H1 (cell line): ENCODE data around the gene ABHD2. TPM values are rescaled to one million over a fixed set of nuclear protein-coding genes. Genes with fewer than 3 reads are reported as not detected.
A peak's percentile ranks its signal among the peaks of the same experiment; 100 is the strongest.

Experiments
- CTCF ChIA-PET: fragments of 300-600 bp; sonication (Branson Sonifier 250); formaldehyde crosslinking; loops from one replicate; lab custom pipeline; 2021; ENCODE audit not compliant: partially characterized antibody; lab: Charles Lee
- POLR2A ChIA-PET: fragments of 300-600 bp; sonication (Branson Sonifier 250); formaldehyde crosslinking; loops from one replicate; lab custom pipeline; 2021; ENCODE audit warnings: inconsistent platforms; ENCODE audit not compliant: partially characterized antibody; lab: Charles Lee
- DNase-seq, 2 experiments: peaks; one replicate each; pipeline versions ENCODE4 v3.0.0 to v3.0.0-alpha.2; 2010 to 2022; ENCODE audit warnings: low spot score in 2 of 2, low read depth in 1 of 2, mixed read lengths in 1 of 2
- FAIRE-seq: peaks from 2 replicates; lab custom pipeline; 2011; peaks lifted over from hg19 to GRCh38; lab: Jason Lieb, UNC
- H2AFZ ChIP-seq: 2 replicates; pipeline ENCODE4 v1.8.1; 2012; ENCODE audit warnings: low read length, inconsistent platforms
- H2AK5ac ChIP-seq: 2 replicates; pipeline ENCODE4 v1.6.1; 2013; ENCODE audit warnings: low read depth, low read length
- H2BK120ac ChIP-seq: replicated peaks from 2 replicates; pipeline ENCODE3; 2013; ENCODE audit warnings: low read depth, low read length, inconsistent platforms
- H2BK12ac ChIP-seq: 2 replicates; pipeline ENCODE4 v1.6.1; 2013; ENCODE audit warnings: low read depth, low read length
- H2BK15ac ChIP-seq: 2 replicates; pipeline ENCODE4 v1.6.1; 2013; ENCODE audit warnings: low read length
- H2BK20ac ChIP-seq: 2 replicates; pipeline ENCODE4 v1.6.1; 2013; ENCODE audit warnings: low read length
- H2BK5ac ChIP-seq: 2 replicates; pipeline ENCODE4 v1.6.1; 2013; ENCODE audit warnings: low read depth, low read length
- H3K14ac ChIP-seq: 2 replicates; pipeline ENCODE4 v1.6.1; 2013; ENCODE audit warnings: inconsistent platforms; ENCODE audit not compliant: insufficient read length
- H3K18ac ChIP-seq: 2 replicates; pipeline ENCODE4 v1.6.1; 2013; ENCODE audit warnings: low read length; ENCODE audit errors: extremely low read depth
- H3K23ac ChIP-seq: 2 replicates; pipeline ENCODE4 v1.6.1; 2013; ENCODE audit warnings: inconsistent platforms; ENCODE audit not compliant: insufficient read length
- H3K23me2 ChIP-seq: 2 replicates; pipeline ENCODE4 v1.6.1; 2013; ENCODE audit warnings: low read depth, low read length
- H3K27ac ChIP-seq: 2 replicates; pipeline ENCODE4 v1.6.1; 2011; ENCODE audit warnings: low read depth, low read length, inconsistent platforms
- H3K27me3 ChIP-seq, 4 experiments: replicated peaks in 1 of 4; 1 replicate in 1 of 4; 2 replicates in 3 of 4; pipeline versions ENCODE4 v1.6.1 to v1.8.1; 2011 to 2013; ENCODE audit warnings: low read length in 3 of 4, mild to moderate bottlenecking in 3 of 4, inconsistent platforms in 2 of 4, mixed read lengths in 2 of 4, moderate library complexity in 1 of 4; ENCODE audit not compliant: control insufficient read depth in 3 of 4, insufficient read depth in 3 of 4; ENCODE audit errors: extremely low read depth in 1 of 4
- H3K36me3 ChIP-seq, 4 experiments: 2 replicates each; pipeline versions ENCODE4 v1.6.1 to v1.8.1; 2011 to 2013; ENCODE audit warnings: mild to moderate bottlenecking in 4 of 4, low read length in 3 of 4, moderate library complexity in 2 of 4, control low read depth in 1 of 4, inconsistent platforms in 1 of 4; ENCODE audit not compliant: insufficient read depth in 4 of 4, control insufficient read depth in 2 of 4
- H3K4ac ChIP-seq: replicated peaks from 2 replicates; pipeline ENCODE3; 2013; ENCODE audit warnings: low read length, low read depth, mixed read lengths, inconsistent platforms; ENCODE audit not compliant: insufficient read length
- H3K4me1 ChIP-seq, 4 experiments: replicated peaks in 1 of 4; 1 replicate in 1 of 4; 2 replicates in 3 of 4; pipeline versions ENCODE4 v1.6.1 to v1.8.1; 2011 to 2013; ENCODE audit warnings: low read length in 3 of 4, inconsistent platforms in 2 of 4, mixed read lengths in 1 of 4; ENCODE audit not compliant: insufficient read depth in 4 of 4, control insufficient read depth in 3 of 4
- H3K4me2 ChIP-seq, 2 experiments: 2 replicates each; pipeline versions ENCODE4 v1.6.1 to v1.8.1; 2011 to 2013; ENCODE audit warnings: low read depth in 2 of 2, low read length in 2 of 2, control low read depth in 1 of 2, inconsistent platforms in 1 of 2, mild to moderate bottlenecking in 1 of 2; ENCODE audit not compliant: insufficient read depth in 1 of 2
- H3K4me3 ChIP-seq, 4 experiments: fragments of 200-600, 300-600 bp in 1 of 4; sonication (generic), shearing (Covaris generic), sonication (Bioruptor Twin) in 1 of 4; 2 replicates each; pipeline versions ENCODE4 v1.5.1 to v1.8.1; 2011 to 2016; ENCODE audit warnings: low read length in 4 of 4, low read depth in 3 of 4, control low read depth in 2 of 4, inconsistent platforms in 2 of 4, mild to moderate bottlenecking in 2 of 4, mixed read lengths in 1 of 4, moderate library complexity in 1 of 4; ENCODE audit not compliant: insufficient read depth in 2 of 4; ENCODE audit errors: extremely low read depth in 1 of 4
- H3K56ac ChIP-seq: replicated peaks from 2 replicates; pipeline ENCODE3; 2013; ENCODE audit warnings: low read depth, mild to moderate bottlenecking, mixed read lengths, low read length, inconsistent platforms; ENCODE audit not compliant: insufficient read length
- H3K79me1 ChIP-seq: 2 replicates; pipeline ENCODE4 v1.6.1; 2013; ENCODE audit warnings: low read depth, low read length, control low read depth
- H3K79me2 ChIP-seq, 2 experiments: 2 replicates each; pipeline versions ENCODE4 v1.6.1 to v1.8.1; 2012 to 2013; ENCODE audit warnings: low read length in 2 of 2, mild to moderate bottlenecking in 2 of 2, inconsistent platforms in 1 of 2; ENCODE audit not compliant: insufficient read depth in 2 of 2, control insufficient read depth in 1 of 2
- H3K9ac ChIP-seq, 4 experiments: replicated peaks in 1 of 4; 1 replicate in 1 of 4; 2 replicates in 3 of 4; pipeline versions ENCODE4 v1.6.1 to v1.8.1; 2011 to 2013; ENCODE audit warnings: low read depth in 3 of 4, low read length in 3 of 4, control low read depth in 2 of 4, mild to moderate bottlenecking in 2 of 4, moderate library complexity in 2 of 4, inconsistent platforms in 1 of 4; ENCODE audit errors: extremely low read depth in 1 of 4
- H3K9me3 ChIP-seq, 2 experiments: 2 replicates each; pipeline versions ENCODE4 v1.6.1 to v1.8.1; 2012 to 2013; ENCODE audit warnings: mild to moderate bottlenecking in 2 of 2, moderate library complexity in 2 of 2, control low read depth in 1 of 2, inconsistent platforms in 1 of 2, low read depth in 1 of 2, low read length in 1 of 2, mixed read lengths in 1 of 2; ENCODE audit not compliant: insufficient read depth in 2 of 2
- H4K20me1 ChIP-seq, 2 experiments: replicated peaks in 1 of 2; 2 replicates each; pipeline versions ENCODE3 to v1.8.1; 2011 to 2013; ENCODE audit warnings: inconsistent platforms in 2 of 2, low read length in 2 of 2, mild to moderate bottlenecking in 1 of 2; ENCODE audit not compliant: insufficient read depth in 2 of 2, control insufficient read depth in 1 of 2
- H4K5ac ChIP-seq: 2 replicates; pipeline ENCODE4 v1.6.1; 2013; ENCODE audit warnings: low read length, low read depth, mixed read lengths, inconsistent platforms; ENCODE audit not compliant: insufficient read length
- H4K8ac ChIP-seq: 2 replicates; pipeline ENCODE4 v1.8.0; 2013; ENCODE audit warnings: mild to moderate bottlenecking, moderate library complexity, low read length, inconsistent platforms; ENCODE audit not compliant: insufficient read depth; ENCODE audit errors: extremely low read depth
- H4K91ac ChIP-seq: replicated peaks from 2 replicates; pipeline ENCODE3; 2013; ENCODE audit warnings: low read length, mixed read lengths, inconsistent platforms; ENCODE audit not compliant: insufficient read length
- BACH1 ChIP-seq: IDR thresholded peaks from 2 replicates; pipeline ENCODE4 v1.6.1; 2012; ENCODE audit warnings: low read length, improper control_type of control experiment
- JUND ChIP-seq: IDR thresholded peaks from 2 replicates; pipeline ENCODE4 v1.6.1; 2011; ENCODE audit warnings: mild to moderate bottlenecking, improper control_type of control experiment, low read length
- KDM4A ChIP-seq: IDR thresholded peaks from one replicate; pipeline ENCODE4 v1.7.1; 2012; ENCODE audit warnings: low read depth, mild to moderate bottlenecking, moderate library complexity, low read length, inconsistent platforms; ENCODE audit not compliant: severe bottlenecking
- PHF8 ChIP-seq: fragments of 200-600 bp; sonication (generic); conservative IDR thresholded peaks from 2 replicates; pipeline ENCODE4 v1.7.1; 2012; ENCODE audit warnings: low read depth, mild to moderate bottlenecking, inconsistent platforms, low read length, moderate library complexity
- POU5F1 ChIP-seq: IDR thresholded peaks from 2 replicates; pipeline ENCODE4 v1.6.1; 2011; ENCODE audit warnings: low read depth, mild to moderate bottlenecking, low read length, moderate library complexity
- SP4 ChIP-seq: IDR thresholded peaks from 2 replicates; pipeline ENCODE4 v1.6.1; 2012; ENCODE audit warnings: low read length, inconsistent platforms
- WGBS, 2 experiments: shearing (Covaris generic) in 1 of 2; methylation state at CpG; one replicate each; pipeline versions ENCODE4 v1.1.6 to v1.1.7; 2013 to 2015; ENCODE audit warnings: low lambda C conversion rate in 2 of 2, mixed read lengths in 2 of 2, inconsistent platforms in 1 of 2, low coverage in 1 of 2, missing lambda C conversion rate in 1 of 2; ENCODE audit not compliant: insufficient replicate concordance in 2 of 2, insufficient coverage in 1 of 2, insufficient read length in 1 of 2; ENCODE audit errors: extremely low coverage in 1 of 2, missing lambda C conversion rate in 1 of 2; 5-methylcytosine and 5-hydroxymethylcytosine counted together
- polyA plus RNA-seq, 7 experiments: library from polyadenylated mRNA; depleted of rRNA in 3 of 7; stranded (reverse) in 5 of 7; unstranded in 2 of 7; fragments of >200 nt in 5 of 7; fragments of 200-250 nt in 2 of 7; gene quantifications; 1 replicate in 5 of 7; 2 replicates in 1 of 7; 4 replicates in 1 of 7; pipeline versions ENCODE4 v1.2.1 to v1.2.3, GENCODE V29; 2011 to 2013; ENCODE audit warnings: missing spikeins in 2 of 7, mixed read lengths in 2 of 7
- total RNA-seq: library from RNA; stranded (reverse); fragmentation: NEBNext Ultra II Directional; extraction: Animal tissue kit (Norgen Biotek cat#: 25700); gene quantifications from 2 replicates; pipeline ENCODE4 v1.2.1, GENCODE V29; 2021
- TF ChIP-seq, protein P1 (sequence below): IDR thresholded peaks from 2 replicates; pipeline ENCODE4 v1.6.1; 2011; ENCODE audit warnings: low read length, improper control_type of control experiment

ABHD2 gene
- total and polyA plus RNA-seq, 2 of the 8 experiments (the other 6 are each of a cell fraction or from before 2014, with no cell fraction given), result 9.1 to 23.7 TPM

DNA sequence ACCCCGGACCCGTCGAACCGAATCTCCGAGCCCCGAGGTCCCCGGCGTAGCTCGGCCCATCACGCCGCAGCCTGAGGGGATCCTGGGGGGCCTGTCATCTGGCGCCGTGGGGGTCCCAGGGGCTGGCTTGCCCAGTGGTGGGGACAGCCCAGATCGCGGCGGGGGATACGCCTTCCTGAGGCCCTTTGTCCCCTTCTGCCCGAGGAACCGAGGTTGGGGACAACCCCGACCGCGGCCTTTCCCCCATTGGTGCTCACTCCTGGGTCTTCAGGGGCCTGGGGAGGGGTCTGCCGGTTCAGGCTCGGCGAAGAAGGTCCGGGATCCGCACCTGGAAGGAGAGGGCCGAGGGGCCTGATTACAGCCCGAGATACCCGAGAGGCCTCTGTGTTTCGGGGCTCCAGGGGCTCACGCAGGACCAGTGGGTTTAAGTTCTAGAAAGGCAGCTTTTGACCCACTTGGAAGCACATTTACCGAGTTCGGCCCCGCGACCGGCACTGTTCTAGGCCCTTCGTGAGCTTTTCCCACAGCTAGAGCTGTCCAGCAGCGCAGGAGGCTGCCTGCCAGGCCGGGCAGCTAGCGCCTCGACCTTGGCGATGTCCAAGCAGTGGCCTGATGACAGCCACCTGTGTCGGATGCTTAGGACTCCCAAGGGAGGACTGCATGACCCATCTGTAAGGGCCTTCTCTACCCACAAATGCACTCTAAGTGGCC lies 504 bp downstream of the ABHD2 start:
- Histone ChIP-seq H2BK12ac (no peak overlapping the region), H2BK120ac (no peak overlapping the region), H3K27me3 (no peaks in the 10 kb centered on the region), H3K18ac (no peak overlapping the region), H3K36me3 (no peaks in the 10 kb centered on the region; a peak in 1 of 8 replicates), H3K79me1 (no peaks in the 10 kb centered on the region), H4K20me1 (no peaks in the 10 kb centered on the region), H3K4me3 (peak overlapping the region; percentile 84 to 90 (median 87)), H3K23ac (no peak overlapping the region), H2AK5ac (no peak overlapping the region), H3K79me2 (peaks cover 0 to 6% of the 10 kb centered on the region in 2 experiments; a peak in 3 of 4 replicates), H3K23me2 (no peaks in the 10 kb centered on the region; the same call in 1 of the 2 replicates), H3K14ac (no peak overlapping the region), H4K5ac (no peak overlapping the region), H3K9me3 (no peaks in the 10 kb centered on the region), H2BK5ac (no peak overlapping the region), H3K4me1 (peaks cover 8 to 20% (median 11%) of the 10 kb centered on the region in 4 experiments), H2BK20ac (no peak overlapping the region), H4K8ac (peak overlapping the region; percentile 38; the same call in 1 of the 2 replicates), H3K27ac (no peak overlapping the region), H3K56ac (no peak overlapping the region), H2AFZ (peak overlapping the region; percentile 43; the same call in 1 of the 2 replicates), H3K4me2 (peak overlapping the region; percentile 65 to 87), H2BK15ac (no peak overlapping the region), H3K9ac (peak overlapping the region in 3 of 4 experiments; percentile 45 to 66 (median 45); a peak in 5 of 7 replicates), H4K91ac (no peak overlapping the region), H3K4ac (no peak overlapping the region)
- ChIA-PET CTCF (interaction anchor here (0.7 to 6.0 kb wide), 21 partner anchors 9 to 269 kb away, joined by 3 to 40 read pairs (median 4); no protein-coding TSS in a partner anchor), POLR2A (interaction anchor here (0.6 to 2.5 kb wide), 15 partner anchors 8 to 194 kb away, joined by 3 to 9 read pairs (median 3); no protein-coding TSS in a partner anchor)
- 33% methylated on average over 24 of the region's 44 CpGs; no CpG with 5 or more reads in 1 of the 2 experiments for WGBS, 2 experiments
- DNase-seq (no peak), FAIRE-seq (no peak)
- TF ChIP-seq BACH1 (no peak), JUND (no peak), KDM4A (peak; percentile 44), PHF8 (peak; percentile 49; the same call in 1 of the 2 replicates), SP4 (no peak), POU5F1 (no peak)
- TF ChIP-seq, protein P1, sequence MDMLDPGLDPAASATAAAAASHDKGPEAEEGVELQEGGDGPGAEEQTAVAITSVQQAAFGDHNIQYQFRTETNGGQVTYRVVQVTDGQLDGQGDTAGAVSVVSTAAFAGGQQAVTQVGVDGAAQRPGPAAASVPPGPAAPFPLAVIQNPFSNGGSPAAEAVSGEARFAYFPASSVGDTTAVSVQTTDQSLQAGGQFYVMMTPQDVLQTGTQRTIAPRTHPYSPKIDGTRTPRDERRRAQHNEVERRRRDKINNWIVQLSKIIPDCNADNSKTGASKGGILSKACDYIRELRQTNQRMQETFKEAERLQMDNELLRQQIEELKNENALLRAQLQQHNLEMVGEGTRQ, result no peak
